22Rv1 (cell line): ENCODE results near the gene ABCB7.
"Not testable (repeated sequence)": the region's sequence is repeated elsewhere in the genome, so short reads cannot be mapped to it uniquely, and the experiment has no call there.

Experiments
- H3K27ac ChIP-seq: fragments of 450-650 bp; 2 replicates; pipeline ENCODE4 v1.5.1; 2017
- CTCF ChIP-seq: fragments of 450-650 bp; IDR thresholded peaks from 2 replicates; pipeline ENCODE4 v1.5.1; 2017; ENCODE audit warnings: mild to moderate bottlenecking
- ZFX ChIP-seq: fragments of 450-650 bp; IDR thresholded peaks from 2 replicates; pipeline ENCODE4 v1.6.1; 2017; ENCODE audit warnings: antibody characterized with exemption, borderline replicate concordance

Gene ABCB7

GRCh38 chrX:75155827-75156525 lies at the start of gene ABCB7:
Gene ABCB7, minus strand, starts transcription at chrX:75156283. Its CDS starts 11 bp downstream, at chrX:75156272.
- no peak for TF ChIP-seq ZFX
- no peak for TF ChIP-seq CTCF

DNA sequence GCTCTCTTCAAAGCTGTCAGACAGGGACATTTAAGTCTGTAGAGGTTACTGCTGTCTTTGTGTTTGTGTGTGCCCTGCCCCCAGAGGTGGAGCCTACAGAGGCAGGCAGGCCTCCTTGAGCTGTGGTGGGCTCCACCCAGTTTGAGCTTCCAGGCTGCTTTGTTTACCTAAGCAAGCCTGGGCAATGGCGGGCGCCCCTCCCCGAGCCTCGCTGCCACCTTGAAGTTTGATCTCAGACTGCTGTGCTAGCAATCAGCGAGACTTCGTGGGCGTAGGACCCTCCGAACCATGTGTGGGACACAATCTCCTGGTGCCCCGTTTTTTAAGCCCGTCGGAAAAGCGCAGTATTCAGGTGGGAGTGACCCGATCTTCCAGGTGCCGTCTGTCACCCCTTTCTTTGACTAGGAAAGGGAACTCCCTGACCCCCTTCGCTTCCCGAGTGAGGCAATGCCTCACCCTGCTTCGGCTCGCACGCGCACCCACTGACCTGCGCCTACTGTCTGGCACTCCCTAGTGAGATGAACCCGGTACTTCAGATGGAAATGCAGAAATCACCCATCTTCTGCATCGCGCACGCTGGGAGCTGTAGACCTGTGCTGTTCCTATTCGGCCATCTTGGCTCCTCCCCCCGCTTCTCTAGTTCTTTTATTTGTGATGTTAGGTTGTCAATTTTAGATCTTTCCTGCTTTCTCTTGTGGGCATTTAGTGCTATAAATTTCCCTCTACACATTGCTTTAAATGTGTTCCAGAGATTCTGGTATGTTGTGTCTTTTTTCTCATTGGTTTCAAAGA lies 32.5 kb upstream of the ABCB7 start:
- H3K27ac ChIP-seq, result not testable (repeated sequence)

More at GRCh38 chrX:75155827-75156525, at the start of gene ABCB7:
- peak within 1 kb of the TSS; percentile 72 for H3K27ac ChIP-seq

DNA sequence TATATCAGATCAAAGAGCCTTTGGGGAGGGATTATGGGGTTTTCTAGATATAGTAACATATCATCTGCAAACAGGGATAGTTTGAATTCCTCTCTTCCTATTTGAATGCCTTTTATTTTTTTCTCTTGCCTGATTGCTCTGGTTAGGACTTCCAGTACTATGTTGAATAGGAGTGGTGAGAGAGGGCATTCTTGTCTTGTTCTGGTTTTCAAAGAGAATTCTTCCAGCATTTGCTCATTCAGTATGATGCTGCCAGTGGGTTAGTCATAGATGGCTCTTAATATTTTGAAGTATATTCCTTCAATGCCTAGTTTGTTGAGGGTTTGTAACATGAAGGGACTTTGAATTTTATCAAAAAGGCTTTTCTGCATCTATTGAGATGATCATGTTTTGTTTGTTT lies 25.6 kb upstream of the ABCB7 start:
- no peak overlapping the region for H3K27ac ChIP-seq
- TF ChIP-seq ZFX (no peak), CTCF (no peak)

DNA sequence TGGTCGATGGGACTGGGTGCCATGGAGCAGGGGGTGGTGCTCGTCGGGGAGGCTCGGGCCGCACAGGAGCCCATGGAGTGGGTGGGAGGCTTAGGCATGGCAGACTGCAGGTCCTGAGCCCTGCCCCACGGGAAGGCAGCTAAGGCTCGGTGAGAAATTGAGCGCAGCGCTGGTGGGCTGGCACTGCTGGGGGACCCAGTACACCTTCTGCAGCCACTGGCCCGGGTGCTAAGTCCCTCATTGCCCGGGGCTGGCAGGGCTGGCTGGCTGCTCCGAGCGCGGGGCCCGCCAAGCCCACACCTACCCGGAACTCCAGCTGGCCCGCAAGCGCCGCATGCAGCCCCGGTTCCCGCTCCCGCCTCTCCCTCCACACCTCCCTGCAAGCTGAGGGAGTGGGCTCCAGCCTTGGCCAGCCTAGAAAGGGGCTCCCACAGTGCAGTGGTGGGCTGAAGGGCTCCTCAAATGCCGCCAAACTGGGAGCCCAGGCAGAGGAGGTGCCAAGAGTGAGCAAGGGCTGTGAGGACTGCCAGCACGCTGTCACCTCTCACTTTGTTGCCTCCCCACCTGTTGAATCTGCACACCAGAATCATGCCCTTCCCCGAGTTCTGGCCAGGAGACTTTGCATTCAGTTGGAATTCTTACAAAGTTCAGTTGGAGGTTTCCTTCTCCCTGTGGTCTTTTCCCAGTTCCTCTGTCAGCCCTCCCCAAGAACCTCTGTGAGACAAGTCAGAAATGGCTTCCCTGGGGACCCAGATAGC lies 23.6 kb upstream of the ABCB7 start:
- not testable (repeated sequence) for H3K27ac ChIP-seq

GRCh38 chrX:75172257-75172890 lies 16.3 kb upstream of the ABCB7 start:
- not testable (repeated sequence) for H3K27ac ChIP-seq

GRCh38 chrX:75158054-75158453 lies 2.0 kb upstream of the ABCB7 start:
- no peak overlapping the region for H3K27ac ChIP-seq
- TF ChIP-seq ZFX (no peak), CTCF (no peak)

- peak overlapping the region; percentile 72 for H3K27ac ChIP-seq
- TF ChIP-seq CTCF (no peak), ZFX (no peak)
Measured at GRCh38 chrX:75156531-75156945, 455 bp upstream of the ABCB7 start.

- TF ChIP-seq CTCF (no peak), ZFX (no peak)
- peak overlapping the region; percentile 72 for H3K27ac ChIP-seq
Measured at GRCh38 chrX:75155447-75155826, 646 bp downstream of the ABCB7 start.
